ENCODE data around the gene TRPV3.

Gene TRPV3

GRCh38 chr17:3546521-3546920 is 11.1 kb downstream of the TRPV3 start:
- DNase-seq (ENCODE audit: low read depth), result no peak

GRCh38 chr17:3545151-3545550 is 12.5 kb downstream of the TRPV3 start:
- DNase-seq (ENCODE audit: low read depth), result no peak

GRCh38 chr17:3544365-3544764 is 13.2 kb downstream of the TRPV3 start:
- DNase-seq (ENCODE audit: low read depth), result no peak

GRCh38 chr17:3543453-3543852 is 14.2 kb downstream of the TRPV3 start:
- DNase-seq (ENCODE audit: low read depth), result no peak

GRCh38 chr17:3542410-3543088 is 15.1 kb downstream of the TRPV3 start:
- DNase-seq (ENCODE audit: low read depth), result no peak

- no peak for DNase-seq (ENCODE audit: low read depth)
Observed at GRCh38 chr17:3539881-3540540, 17.6 kb downstream of the TRPV3 start.

- DNase-seq (ENCODE audit: low read depth), result no peak
Observed at GRCh38 chr17:3536716-3537115, 20.9 kb downstream of the TRPV3 start.

- peak; percentile 15 for DNase-seq (ENCODE audit: low read depth)
Observed at GRCh38 chr17:3535253-3535995, 22.2 kb downstream of the TRPV3 start.

GRCh38 chr17:3534881-3535252 is 22.7 kb downstream of the TRPV3 start:
- DNase-seq (ENCODE audit: low read depth), result no peak

GRCh38 chr17:3533752-3534151 is 23.9 kb downstream of the TRPV3 start:
- no peak for DNase-seq (ENCODE audit: low read depth)

GRCh38 chr17:3532859-3533142 is 24.8 kb downstream of the TRPV3 start:
- no peak for DNase-seq (ENCODE audit: low read depth)

- no peak for DNase-seq (ENCODE audit: low read depth)
Observed at GRCh38 chr17:3532106-3532858, 25.3 kb downstream of the TRPV3 start.

- no peak for DNase-seq (ENCODE audit: low read depth)
Observed at GRCh38 chr17:3531266-3532101, 26.1 kb downstream of the TRPV3 start.

- DNase-seq (ENCODE audit: low read depth), result no peak
Observed at GRCh38 chr17:3529817-3530741, 27.5 kb downstream of the TRPV3 start.

GRCh38 chr17:3528880-3529511 is 28.6 kb downstream of the TRPV3 start:
- no peak for DNase-seq (ENCODE audit: low read depth)

- DNase-seq (ENCODE audit: low read depth), result no peak
Observed at GRCh38 chr17:3528403-3528851, 29.2 kb downstream of the TRPV3 start.

GRCh38 chr17:3527896-3528295 is 29.7 kb downstream of the TRPV3 start:
- no peak for DNase-seq (ENCODE audit: low read depth)

GRCh38 chr17:3527468-3527867 is 30.1 kb downstream of the TRPV3 start:
- DNase-seq (ENCODE audit: low read depth), result no peak

GRCh38 chr17:3526971-3527370 is 30.6 kb downstream of the TRPV3 start:
- DNase-seq (ENCODE audit: low read depth), result no peak

GRCh38 chr17:3526491-3526890 is 31.1 kb downstream of the TRPV3 start:
- DNase-seq (ENCODE audit: low read depth), result no peak
